Stimulated activated naive CD4-positive, alpha-beta T cell treated with Interleukin-2 at 50 U/mL for 16 hours (primary cell): ENCODE results near the gene SRRM2.

ENCODE experiments used
- DNase-seq: peaks from one replicate; lab custom pipeline; 2025; lab: John Stamatoyannopoulos, UW

The SRRM2 gene

GRCh38 chr16:2762711-2763110, 10.3 kb downstream of the SRRM2 start:
- no peak for DNase-seq

- DNase-seq: no peak
Measured at GRCh38 chr16:2763173-2763572, 10.7 kb downstream of the SRRM2 start.

DNA sequence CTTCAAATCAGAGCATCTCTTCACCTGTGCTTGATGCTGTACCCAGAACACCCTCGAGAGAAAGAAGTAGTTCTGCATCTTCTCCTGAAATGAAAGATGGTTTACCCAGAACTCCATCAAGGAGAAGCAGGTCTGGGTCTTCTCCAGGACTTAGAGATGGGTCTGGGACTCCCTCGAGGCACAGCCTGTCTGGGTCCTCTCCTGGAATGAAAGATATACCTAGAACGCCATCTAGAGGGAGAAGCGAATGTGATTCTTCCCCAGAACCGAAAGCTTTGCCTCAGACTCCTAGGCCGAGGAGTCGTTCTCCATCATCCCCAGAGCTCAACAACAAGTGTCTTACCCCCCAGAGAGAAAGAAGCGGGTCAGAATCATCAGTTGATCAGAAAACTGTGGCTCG, 12.3 kb downstream of the SRRM2 start:
- DNase-seq: no peak

DNA sequence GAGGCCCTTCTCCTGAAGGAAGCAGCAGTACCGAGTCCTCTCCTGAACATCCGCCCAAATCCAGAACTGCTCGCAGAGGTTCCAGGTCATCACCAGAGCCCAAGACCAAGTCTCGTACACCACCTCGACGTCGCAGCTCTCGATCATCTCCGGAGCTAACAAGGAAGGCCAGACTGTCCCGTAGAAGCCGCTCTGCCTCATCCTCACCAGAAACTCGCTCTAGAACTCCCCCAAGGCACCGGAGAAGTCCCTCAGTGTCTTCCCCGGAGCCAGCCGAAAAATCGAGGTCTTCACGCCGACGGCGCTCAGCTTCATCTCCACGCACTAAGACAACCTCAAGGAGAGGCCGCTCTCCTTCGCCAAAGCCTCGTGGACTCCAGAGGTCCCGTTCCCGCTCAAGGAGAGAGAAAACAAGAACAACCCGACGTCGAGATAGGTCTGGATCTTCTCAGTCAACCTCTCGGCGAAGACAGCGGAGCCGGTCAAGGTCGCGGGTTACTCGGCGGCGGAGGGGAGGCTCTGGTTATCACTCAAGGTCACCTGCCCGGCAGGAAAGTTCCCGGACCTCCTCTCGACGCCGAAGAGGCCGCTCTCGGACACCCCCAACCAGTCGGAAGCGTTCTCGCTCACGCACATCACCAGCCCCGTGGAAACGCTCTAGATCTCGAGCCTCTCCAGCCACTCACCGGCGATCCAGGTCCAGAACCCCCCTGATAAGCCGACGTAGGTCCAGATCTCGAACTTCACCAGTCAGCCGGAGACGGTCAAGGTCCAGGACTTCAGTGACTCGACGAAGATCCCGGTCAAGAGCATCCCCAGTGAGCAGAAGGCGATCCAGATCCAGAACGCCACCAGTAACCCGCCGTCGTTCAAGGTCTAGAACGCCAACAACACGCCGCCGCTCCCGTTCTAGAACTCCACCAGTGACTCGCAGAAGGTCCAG, 13.3 kb downstream of the SRRM2 start:
- DNase-seq: no peak

DNA sequence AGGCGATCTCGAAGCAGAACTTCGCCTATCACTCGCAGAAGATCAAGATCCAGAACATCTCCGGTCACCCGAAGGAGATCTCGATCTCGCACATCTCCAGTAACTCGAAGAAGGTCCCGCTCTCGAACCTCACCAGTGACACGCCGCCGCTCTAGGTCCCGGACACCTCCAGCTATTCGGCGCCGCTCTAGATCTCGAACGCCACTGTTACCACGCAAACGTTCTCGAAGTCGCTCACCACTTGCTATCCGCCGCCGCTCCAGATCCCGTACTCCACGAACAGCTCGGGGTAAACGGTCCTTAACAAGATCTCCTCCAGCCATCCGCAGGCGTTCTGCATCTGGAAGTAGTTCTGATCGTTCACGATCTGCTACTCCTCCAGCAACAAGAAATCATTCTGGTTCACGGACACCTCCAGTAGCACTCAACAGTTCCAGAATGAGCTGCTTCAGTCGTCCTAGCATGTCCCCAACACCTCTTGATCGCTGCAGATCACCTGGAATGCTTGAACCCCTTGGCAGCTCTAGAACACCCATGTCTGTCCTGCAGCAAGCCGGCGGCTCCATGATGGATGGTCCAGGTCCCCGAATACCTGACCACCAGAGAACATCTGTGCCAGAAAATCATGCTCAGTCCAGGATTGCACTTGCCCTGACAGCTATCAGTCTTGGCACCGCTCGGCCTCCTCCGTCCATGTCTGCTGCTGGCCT, 14.1 kb downstream of the SRRM2 start:
- DNase-seq: no peak

- DNase-seq: no peak
Measured at GRCh38 chr16:2767140-2767731, 14.8 kb downstream of the SRRM2 start.

- no peak for DNase-seq
Measured at GRCh38 chr16:2767891-2768290, 15.5 kb downstream of the SRRM2 start.

GRCh38 chr16:2768403-2769089, 16.1 kb downstream of the SRRM2 start:
- DNase-seq: no peak

DNA sequence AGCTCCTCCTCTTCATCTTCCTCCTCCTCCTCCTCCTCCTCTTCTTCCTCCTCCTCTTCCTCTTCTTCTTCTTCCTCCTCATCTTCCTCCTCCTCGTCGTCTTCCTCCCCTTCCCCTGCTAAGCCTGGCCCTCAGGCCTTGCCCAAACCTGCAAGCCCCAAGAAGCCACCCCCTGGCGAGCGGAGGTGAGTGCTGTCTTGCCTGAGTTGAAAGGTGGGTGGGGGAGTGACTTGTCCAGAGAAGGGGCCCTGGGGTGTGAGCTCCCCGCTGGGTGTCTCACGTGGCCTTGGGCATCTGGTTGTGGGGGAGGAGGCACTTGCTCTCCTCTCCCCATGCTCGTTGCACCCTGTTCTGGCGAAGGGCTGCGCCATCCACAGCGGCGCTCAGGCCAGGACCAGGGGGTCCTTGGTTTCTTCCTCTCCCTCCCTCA, 16.7 kb downstream of the SRRM2 start:
- DNase-seq: no peak

DNA sequence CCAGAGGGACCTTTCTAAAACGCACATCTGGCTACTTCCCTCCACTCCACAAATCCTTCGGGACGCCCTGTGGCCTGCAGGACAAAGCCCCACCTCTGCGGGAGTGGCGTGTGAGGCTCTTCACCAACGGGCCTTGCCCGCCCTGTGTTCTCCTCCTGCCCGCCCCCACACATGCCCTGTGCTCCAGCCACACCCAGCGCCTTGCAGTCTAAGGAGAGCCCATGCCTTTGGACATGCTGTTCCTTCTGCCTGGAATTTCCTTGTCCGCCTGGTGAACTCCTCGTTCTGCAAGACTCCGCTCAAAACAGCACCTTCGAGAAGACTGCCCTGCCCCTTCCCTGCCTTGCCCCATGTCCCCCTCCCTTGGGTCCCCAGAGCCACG, 17.2 kb downstream of the SRRM2 start:
- DNase-seq: no peak

DNA sequence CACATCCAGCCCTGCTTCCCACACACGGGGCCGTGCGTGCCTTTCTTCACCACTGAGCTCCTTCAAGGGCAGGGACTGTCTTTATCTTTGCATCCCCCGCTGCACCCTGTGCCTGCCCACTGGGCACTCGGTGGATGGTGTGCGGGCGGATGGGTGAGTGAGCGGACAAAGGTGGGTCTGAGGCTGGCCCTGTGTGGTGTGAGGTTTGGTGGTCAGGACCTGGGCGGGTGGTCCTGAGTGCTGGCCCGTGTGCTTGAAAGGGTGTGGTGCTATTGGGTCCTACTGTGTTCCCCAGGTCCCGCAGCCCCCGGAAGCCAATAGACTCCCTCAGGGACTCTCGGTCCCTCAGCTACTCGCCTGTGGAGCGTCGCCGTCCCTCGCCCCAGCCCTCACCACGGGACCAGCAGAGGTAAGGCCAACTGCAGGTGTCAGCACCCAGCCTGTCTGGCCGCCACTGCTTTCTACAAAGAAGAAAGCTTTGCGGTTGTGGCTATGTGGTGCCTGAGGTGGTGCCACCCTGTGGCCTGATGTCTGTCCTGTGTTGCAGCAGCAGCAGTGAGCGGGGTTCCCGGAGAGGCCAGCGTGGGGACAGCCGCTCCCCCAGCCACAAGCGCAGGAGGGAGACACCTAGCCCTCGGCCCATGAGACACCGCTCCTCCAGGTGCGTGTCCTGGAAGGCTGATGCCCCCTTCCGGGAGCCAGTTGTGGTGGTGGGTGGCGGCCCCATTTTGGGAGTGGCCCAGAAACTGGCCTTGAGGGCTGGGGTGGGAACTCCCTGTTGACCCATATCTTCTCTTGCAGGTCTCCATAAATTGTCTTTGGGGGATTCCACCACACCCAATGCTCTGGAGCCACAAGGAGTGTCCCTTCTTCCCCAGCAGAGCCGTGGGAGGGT, 17.9 kb downstream of the SRRM2 start:
- no peak for DNase-seq

GRCh38 chr16:2771496-2772402, 19.3 kb downstream of the SRRM2 start:
- DNase-seq: no peak

DNA sequence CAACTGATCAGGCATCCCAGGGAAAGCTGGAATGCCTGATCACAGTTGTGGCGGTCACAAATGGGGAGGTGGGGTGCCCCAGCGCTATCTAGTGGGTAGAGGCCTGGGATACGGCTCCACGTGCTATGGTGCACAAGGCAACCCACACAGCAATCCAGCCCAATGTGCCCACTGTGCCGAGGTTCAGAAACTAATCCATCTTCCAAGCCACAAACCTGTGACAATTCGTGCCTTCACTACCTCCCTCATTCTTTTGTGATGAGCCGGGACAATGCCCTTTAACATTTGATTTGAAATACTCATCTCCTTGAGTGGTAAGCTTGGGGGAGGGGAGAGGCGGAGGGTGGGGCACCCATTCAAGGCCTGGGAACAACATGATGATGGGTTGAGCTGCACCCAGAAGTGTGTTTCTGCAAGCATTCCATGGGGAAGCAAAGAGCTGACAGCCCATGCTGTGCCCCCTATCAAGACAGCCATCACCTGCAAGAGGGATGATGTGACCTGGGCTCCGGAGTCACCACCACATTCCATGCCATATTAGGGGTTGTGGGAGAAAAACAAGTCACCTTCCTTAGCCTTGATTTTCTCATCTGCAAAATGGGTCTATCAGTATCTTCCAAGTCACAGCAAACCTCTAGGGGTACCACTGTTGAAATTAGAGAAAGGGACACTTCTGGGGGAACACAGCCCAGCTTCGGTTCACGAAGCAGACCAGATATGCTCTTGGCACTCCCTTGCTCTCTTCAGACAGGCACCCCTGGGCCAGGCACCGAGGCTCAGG, 20.9 kb downstream of the SRRM2 start:
- DNase-seq: no peak

GRCh38 chr16:2774161-2774891, 21.9 kb downstream of the SRRM2 start:
- DNase-seq: no peak

DNA sequence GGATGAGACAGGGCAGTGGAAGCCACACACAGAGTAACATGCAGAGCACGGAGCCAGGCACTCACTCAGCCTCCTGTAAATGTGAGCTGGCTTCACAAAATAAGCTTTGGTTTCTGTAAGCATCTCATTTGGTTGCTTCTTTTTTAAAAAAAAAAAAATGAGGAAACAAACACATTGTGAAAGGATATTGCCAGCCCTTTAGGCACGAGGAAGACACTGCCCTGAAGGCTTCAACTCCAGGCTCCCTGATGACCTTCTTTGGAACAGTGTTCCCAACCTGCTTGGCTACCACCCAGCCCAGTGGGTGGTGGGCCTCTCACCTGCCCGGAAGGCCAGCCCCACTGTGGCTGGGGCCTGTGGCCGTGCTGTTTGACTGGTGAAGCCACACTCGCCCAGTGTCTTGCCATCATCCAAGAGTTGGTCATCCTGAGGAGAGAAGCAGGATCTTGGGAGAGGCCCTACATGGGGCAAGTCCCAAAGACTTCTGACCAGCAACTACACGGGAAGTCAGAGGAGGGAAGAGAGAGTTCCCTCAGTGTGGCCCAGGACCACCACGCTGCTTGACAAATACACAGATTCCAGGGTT, 22.8 kb downstream of the SRRM2 start:
- no peak for DNase-seq

GRCh38 chr16:2775765-2776499, 23.5 kb downstream of the SRRM2 start:
- DNase-seq: no peak

- DNase-seq: peak; percentile 44
Measured at GRCh38 chr16:2776500-2777139, 24.2 kb downstream of the SRRM2 start.
